NB4 (cell line): ENCODE measurements around the gene WSCD2.

Experiments used
- CTCF ChIP-seq: IDR thresholded peaks from one replicate; pipeline ENCODE4 v1.5.1; 2012; ENCODE audit warnings: low read depth, low read length
- MYC ChIP-seq: IDR thresholded peaks from 2 replicates; pipeline ENCODE4 v1.6.1; 2011; ENCODE audit warnings: low read depth, low read length
- POLR2A ChIP-seq: IDR thresholded peaks from 2 replicates; pipeline ENCODE4 v1.6.1; 2011; ENCODE audit warnings: mild to moderate bottlenecking; ENCODE audit not compliant: insufficient read length; ENCODE audit errors: extremely low read depth

GRCh38 chr12:108282160-108282559 lies 153.1 kb downstream of the WSCD2 start:
- TF ChIP-seq CTCF (no peak), POLR2A (no peak), MYC (no peak)
